GM18517 (cell line): Measurements from ENCODE around the gene TNN.
A peak's percentile ranks its signal among the peaks of the same experiment; 100 is the strongest.

Experiments used
- ATAC-seq: cut with Tn5 transposase; IDR thresholded peaks from one replicate; pipeline ENCODE4 v1.9.1; 2021; ENCODE audit warnings: mild to moderate bottlenecking, moderate library complexity; ENCODE audit not compliant: unreplicated experiment

The TNN gene

GRCh38 chr1:175137369-175137768, 69.7 kb downstream of the TNN start:
- ATAC-seq: no peak

GRCh38 chr1:175138579-175138978, 70.9 kb downstream of the TNN start:
- no peak for ATAC-seq

- ATAC-seq: no peak
Observed at GRCh38 chr1:175145899-175146528, 78.4 kb downstream of the TNN start.

- peak; percentile 29 for ATAC-seq
Observed at GRCh38 chr1:175146529-175147213, 79.0 kb downstream of the TNN start.

- no peak for ATAC-seq
Observed at GRCh38 chr1:175147569-175147968, 79.9 kb downstream of the TNN start.

- ATAC-seq: no peak
Observed at GRCh38 chr1:175148068-175148467, 80.4 kb downstream of the TNN start.

- ATAC-seq: no peak
Observed at GRCh38 chr1:175150596-175151319, 83.1 kb downstream of the TNN start.

- ATAC-seq: peak; percentile 57
Observed at GRCh38 chr1:175152006-175152652, 84.5 kb downstream of the TNN start.

- ATAC-seq: no peak
Observed at GRCh38 chr1:175154629-175155472, 87.2 kb downstream of the TNN start.

- ATAC-seq: no peak
Observed at GRCh38 chr1:175155473-175155856, 87.8 kb downstream of the TNN start.

- no peak for ATAC-seq
Observed at GRCh38 chr1:175155936-175156335, 88.3 kb downstream of the TNN start.

- ATAC-seq: no peak
Observed at GRCh38 chr1:175157200-175157599, 89.6 kb downstream of the TNN start.

GRCh38 chr1:175158170-175158591, 90.5 kb downstream of the TNN start:
- ATAC-seq: no peak

- no peak for ATAC-seq
Observed at GRCh38 chr1:175162955-175163354, 95.3 kb downstream of the TNN start.

- no peak for ATAC-seq
Observed at GRCh38 chr1:175163702-175164101, 96.1 kb downstream of the TNN start.

GRCh38 chr1:175164751-175165150, 97.1 kb downstream of the TNN start:
- ATAC-seq: no peak

- no peak for ATAC-seq
Observed at GRCh38 chr1:175166746-175167145, 99.1 kb downstream of the TNN start.

GRCh38 chr1:175167861-175168260, 100.2 kb downstream of the TNN start:
- ATAC-seq: no peak

GRCh38 chr1:175168782-175169181, 101.1 kb downstream of the TNN start:
- ATAC-seq: no peak

GRCh38 chr1:175169286-175170018, 101.8 kb downstream of the TNN start:
- ATAC-seq: no peak
